K562 (cell line): ENCODE results near the gene MSN. TPM values are rescaled to one million over a fixed set of nuclear protein-coding genes. Genes with fewer than 3 reads are reported as not detected.
A peak's percentile ranks its signal among the peaks of the same experiment; 100 is the strongest.

ENCODE experiments used
- BCL6 ChIP-seq: fragments of 250-450 bp; sonication (Bioruptor Pico); IDR thresholded peaks from 2 replicates; pipeline ENCODE4 v1.4.0; 2020
- BRCA1 ChIP-seq, 2 experiments: fragments of 450-650 bp in 1 of 2; sonication (generic) in 1 of 2; formaldehyde crosslinking in 1 of 2; IDR thresholded peaks; 2 replicates each; pipeline versions ENCODE4 v1.5.0 to v1.6.1; 2017 to 2020; ENCODE audit warnings: mild to moderate bottlenecking in 1 of 2, missing genetic modification reagents in 1 of 2
- CBX5 ChIP-seq: IDR thresholded peaks from 2 replicates; pipeline ENCODE4 v1.6.1; 2014; ENCODE audit warnings: low read depth, borderline replicate concordance
- CCNT2 ChIP-seq: IDR thresholded peaks from 2 replicates; pipeline ENCODE4 v1.6.1; 2011; ENCODE audit warnings: borderline replicate concordance, low read depth, mild to moderate bottlenecking, moderate library complexity, mixed read lengths, low read length; ENCODE audit not compliant: insufficient read length; ENCODE audit errors: extremely low read depth
- EWSR1 ChIP-seq: fragments of 450-650 bp; IDR thresholded peaks from 2 replicates; pipeline ENCODE4 v1.6.1; 2018; ENCODE audit warnings: borderline replicate concordance, mild to moderate bottlenecking, low read depth, moderate library complexity; ENCODE audit not compliant: partially characterized antibody
- FOXP1 ChIP-seq: sonication (generic); formaldehyde crosslinking; IDR thresholded peaks from 2 replicates; pipeline ENCODE4 v1.8.0; 2022; ENCODE audit warnings: mild to moderate bottlenecking, missing genetic modification reagents
- HDAC2 ChIP-seq: fragments of 450-650 bp; IDR thresholded peaks from 2 replicates; pipeline ENCODE4 v1.6.1; 2016; ENCODE audit warnings: mild to moderate bottlenecking
- HDAC3 ChIP-seq: fragments of 450-650 bp; IDR thresholded peaks from 2 replicates; pipeline ENCODE4 v1.6.1; 2018; ENCODE audit warnings: borderline replicate concordance, mild to moderate bottlenecking, moderate library complexity; ENCODE audit not compliant: partially characterized antibody
- JUNB ChIP-seq: fragments of 450-650 bp; formaldehyde crosslinking; conservative IDR thresholded peaks from 2 replicates; pipeline ENCODE4 v1.4.0; 2020; ENCODE audit warnings: mild to moderate bottlenecking
- KLF1 ChIP-seq: fragments of 450-650 bp; IDR thresholded peaks from 2 replicates; pipeline ENCODE4 v1.6.1; 2016; ENCODE audit warnings: missing genetic modification characterization, missing compliant biosample characterization
- NCOA4 ChIP-seq: fragments of 450-650 bp; IDR thresholded peaks from 2 replicates; pipeline ENCODE4 v1.6.1; 2018; ENCODE audit warnings: mild to moderate bottlenecking; ENCODE audit not compliant: partially characterized antibody
- NKRF ChIP-seq: fragments of 450-650 bp; IDR thresholded peaks from 2 replicates; pipeline ENCODE4 v1.6.1; 2016; ENCODE audit warnings: borderline replicate concordance
- NR2C2 ChIP-seq, 2 experiments: fragments of 200-800 bp in 1 of 2; sonication (Bioruptor generic) in 1 of 2; sonication (generic) in 1 of 2; formaldehyde crosslinking in 1 of 2; IDR thresholded peaks; 2 replicates each; pipeline versions ENCODE4 v1.6.1 to v1.8.0; 2016 to 2022; ENCODE audit warnings: mild to moderate bottlenecking in 1 of 2, missing compliant biosample characterization in 1 of 2, missing genetic modification characterization in 1 of 2, missing genetic modification reagents in 1 of 2
- PHF8 ChIP-seq: fragments of 200-600 bp; sonication (generic); IDR thresholded peaks from 2 replicates; pipeline ENCODE4 v1.6.1; 2012; ENCODE audit warnings: mixed run types, mild to moderate bottlenecking, inconsistent platforms, low read length, moderate library complexity, borderline replicate concordance
- PML ChIP-seq: IDR thresholded peaks from 2 replicates; pipeline ENCODE4 v1.6.1; 2012; ENCODE audit warnings: low read length, inconsistent platforms
- STAT5A ChIP-seq: IDR thresholded peaks from 2 replicates; pipeline ENCODE4 v1.6.1; 2012; ENCODE audit warnings: low read length, inconsistent platforms, borderline replicate concordance
- THRAP3 ChIP-seq: fragments of 450-650 bp; IDR thresholded peaks from 2 replicates; pipeline ENCODE4 v1.6.1; 2016; ENCODE audit warnings: mild to moderate bottlenecking, inconsistent platforms, borderline replicate concordance
- YBX1 ChIP-seq: fragments of 450-650 bp; IDR thresholded peaks from 2 replicates; pipeline ENCODE4 v1.7.1; 2016; ENCODE audit warnings: mild to moderate bottlenecking
- ZFPM2 ChIP-seq: fragments of 250-450 bp; sonication (Bioruptor Pico); IDR thresholded peaks from 2 replicates; pipeline ENCODE4 v1.5.1; 2022; ENCODE audit warnings: mild to moderate bottlenecking
- ZNF175 ChIP-seq: fragments of 200-800 bp; sonication (Bioruptor generic); IDR thresholded peaks from 2 replicates; pipeline ENCODE4 v1.6.1; 2016; ENCODE audit warnings: low read depth, mild to moderate bottlenecking, missing genetic modification characterization, missing compliant biosample characterization
- ZNF277 ChIP-seq: fragments of 250-450 bp; sonication (Bioruptor Pico); IDR thresholded peaks from 2 replicates; pipeline ENCODE4 v1.8.0; 2022; ENCODE audit warnings: inconsistent platforms, mild to moderate bottlenecking, moderate library complexity, borderline replicate concordance
- ZNF639 ChIP-seq, 2 experiments: fragments of 200-800 bp in 1 of 2; sonication (Bioruptor generic) in 1 of 2; sonication (generic) in 1 of 2; formaldehyde crosslinking in 1 of 2; IDR thresholded peaks in 1 of 2; conservative IDR thresholded peaks in 1 of 2; 2 replicates each; pipeline versions ENCODE4 v1.5.0 to v1.6.1; 2016 to 2020; ENCODE audit warnings: missing compliant biosample characterization in 1 of 2, missing genetic modification characterization in 1 of 2, missing genetic modification reagents in 1 of 2
- ZNF75A ChIP-seq: fragments of 450-650 bp; formaldehyde crosslinking; IDR thresholded peaks from 2 replicates; pipeline ENCODE4 v1.4.0; 2020; ENCODE audit warnings: mild to moderate bottlenecking
- polyA plus RNA-seq, 8 experiments: library from polyadenylated mRNA; depleted of rRNA in 4 of 8; stranded (reverse) in 5 of 8; unstranded in 3 of 8; fragments of >200 nt; fragmentation: Nextera tagmentation in 2 of 8; fragmentation: Illumina TruSeq in 1 of 8; extraction: Ambion mirVana in 2 of 8; extraction: Trizol in 1 of 8; gene quantifications; 2 replicates each; pipeline versions ENCODE4 v1.2.1 to v1.2.3, GENCODE V29; 2011 to 2014; ENCODE audit warnings: inconsistent platforms in 1 of 8, missing spikeins in 1 of 8
- total RNA-seq, 7 experiments: library from RNA; depleted of rRNA in 6 of 7; stranded (reverse); fragments of >200 nt in 6 of 7; fragmentation: Illumina TruSeq in 2 of 7; extraction: Trizol in 2 of 7; gene quantifications; 2 replicates each; pipeline versions ENCODE4 v1.2.1 to v1.2.3, GENCODE V29; 2011 to 2021; ENCODE audit warnings: low replicate concordance in 1 of 7

MSN gene
- total and polyA plus RNA-seq, 9 of the 15 experiments (the other 6 are each of a cell fraction or from before 2014, with no cell fraction given): 128 to 486 (median 237) TPM

- TF ChIP-seq BRCA1 (IDR thresholded peaks at IDR 0.05) (no peak), BRCA1 (CRISPR knock-in tag; IDR thresholded peaks at IDR 0.05) (no peak), FOXP1 (CRISPR knock-in tag) (no peak), EWSR1 (no peak), CBX5 (no peak), ZFPM2 (CRISPR knock-in tag) (no peak), STAT5A (no peak), ZNF75A (CRISPR knock-in tag) (no peak), NKRF (no peak), ZNF175 (CRISPR knock-in tag) (no peak), THRAP3 (no peak), ZNF277 (CRISPR knock-in tag) (no peak), PML (no peak), BCL6 (no peak), CCNT2 (no peak), PHF8 (peak; percentile 40; the same call in 1 of the 2 replicates), ZNF639 (CRISPR knock-in tag; conservative IDR thresholded peaks at IDR 0.05 in 1 of 2, IDR thresholded peaks at IDR 0.05 in 1 of 2) (no peak), NCOA4 (no peak), HDAC2 (peak; percentile 37; the same call in 1 of the 2 replicates), KLF1 (tag) (no peak), NR2C2 (CRISPR knock-in tag; IDR thresholded peaks at IDR 0.05) (no peak), NR2C2 (tag; IDR thresholded peaks at IDR 0.05) (no peak), JUNB (CRISPR knock-in tag) (no peak), HDAC3 (no peak), YBX1 (no peak)
Measured at GRCh38 chrX:65668377-65669310, 1.2 kb downstream of the MSN start (continued).
